Naive thymus-derived CD8-positive, alpha-beta T cell (primary cell): ENCODE measurements around the gene ACHE. TPM values are rescaled to one million over a fixed set of nuclear protein-coding genes. Genes with fewer than 3 reads are reported as not detected.
A peak's percentile ranks its signal among the peaks of the same experiment; 100 is the strongest.
"Not testable (repeated sequence)": the region's sequence is repeated elsewhere in the genome, so short reads cannot be mapped to it uniquely, and the experiment has no call there.

Source experiments
- ATAC-seq, 2 donors: fragments of 150-1000 bp; cut with Tn5 transposase in 1 of 2; sonication (Bioruptor Pico), chemical (Tn5 transposase) in 1 of 2; 1 replicate in 1 of 2; 2 replicates in 1 of 2; pipeline ENCODE4 v1.10.0; 2021; ENCODE audit warnings: mild to moderate bottlenecking in 2 of 2, moderate library complexity in 2 of 2
- POLR2A ChIA-PET: fragments of 350-600 bp; sonication (Branson Sonifier 250); formaldehyde crosslinking; loops from one replicate; lab custom pipeline; 2021; ENCODE audit warnings: antibody characterized with exemption; lab: Charles Lee
- DNase-seq, 10 donors: peaks; one replicate each; pipeline versions ENCODE4 v3.0.0 to v3.0.0-alpha.2; 2020 to 2022
- H3K27ac Mint-ChIP-seq, 10 donors: one replicate each; pipeline ENCODE4 v1.8.0; 2020 to 2022; ENCODE audit warnings: mild to moderate bottlenecking in 10 of 10, mixed read lengths in 10 of 10, moderate library complexity in 4 of 10, inconsistent platforms in 1 of 10
- H3K27me3 Mint-ChIP-seq, 5 donors: one replicate each; pipeline ENCODE4 v1.8.0; 2021 to 2022; ENCODE audit warnings: mixed read lengths in 5 of 5
- H3K36me3 Mint-ChIP-seq, 3 donors: one replicate each; pipeline ENCODE4 v1.8.0; 2020 to 2022; ENCODE audit warnings: mixed read lengths in 3 of 3, mild to moderate bottlenecking in 2 of 3, inconsistent platforms in 1 of 3
- H3K4me1 Mint-ChIP-seq, 4 donors: one replicate each; pipeline ENCODE4 v1.8.0; 2021 to 2022; ENCODE audit warnings: mixed read lengths in 4 of 4
- H3K4me3 Mint-ChIP-seq, 10 donors: one replicate each; pipeline ENCODE4 v1.8.0; 2020 to 2022; ENCODE audit warnings: mild to moderate bottlenecking in 10 of 10, mixed read lengths in 10 of 10, moderate library complexity in 6 of 10, inconsistent platforms in 1 of 10
- H3K9me3 Mint-ChIP-seq, 9 donors: one replicate each; pipeline ENCODE4 v1.8.0; 2020 to 2022; ENCODE audit warnings: mixed read lengths in 9 of 9, mild to moderate bottlenecking in 3 of 9, inconsistent platforms in 1 of 9, moderate library complexity in 1 of 9
- polyA plus RNA-seq, 3 donors: library from polyadenylated mRNA; unstranded; fragments of 300-500 nt; fragmentation: Illumina TruSeq; gene quantifications; one replicate each; pipeline ENCODE4 v1.2.3, GENCODE V29; 2021
- total RNA-seq, 8 experiments: library from RNA in 2 of 8; stranded (reverse) in 2 of 8; gene quantifications; one replicate each; pipeline ENCODE4 v1.2.3 and lab custom pipeline; 2021 to 2026

ACHE gene
- total RNA-seq (under 1 TPM; 0.19 to 0.52 TPM), polyA plus RNA-seq (not detected), total RNA-seq (lab: John Stamatoyannopoulos, UW) (0 to 0.74 (median 0.30) reads per million in 6 experiments)

DNA sequence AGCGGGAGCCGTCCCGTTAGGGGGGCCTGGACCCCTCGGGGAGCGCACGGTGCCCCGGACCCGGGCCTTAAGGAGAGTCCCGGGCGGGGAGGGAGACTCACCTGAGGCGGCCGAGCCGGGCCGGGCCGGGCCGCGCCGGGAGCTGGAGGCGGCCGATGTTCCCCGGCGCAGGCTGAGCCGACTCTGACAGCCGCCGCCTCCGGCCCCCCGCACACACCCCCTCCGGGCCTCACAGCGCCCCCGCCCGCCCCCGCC, at the start of gene ACHE:
ACHE (minus strand) TSS at position 188 of the 255 bp plus-strand sequence. CDS start 1,656 bp downstream, outside the sequence.
- peak; percentile 24 to 28 for ATAC-seq

DNA sequence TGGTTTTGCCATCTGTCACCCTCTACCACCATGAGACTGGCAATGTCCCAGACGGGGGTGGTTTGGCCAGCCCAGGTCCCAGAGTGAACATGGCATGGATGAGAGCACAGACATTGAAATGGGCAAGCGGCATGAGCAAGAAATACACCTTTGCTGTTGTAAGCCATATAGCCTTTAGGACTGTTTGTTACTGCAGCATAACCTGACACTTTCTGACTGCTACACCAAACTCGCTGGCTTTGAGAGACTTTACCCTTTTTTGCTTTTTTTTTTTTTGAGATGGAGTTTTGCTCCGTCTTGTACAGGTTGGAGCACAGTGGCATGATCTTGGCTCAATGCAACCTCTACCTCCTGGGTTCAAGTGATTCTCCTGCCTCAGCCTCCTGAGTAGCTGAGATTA, 48.5 kb upstream of the ACHE start:
- no peak for DNase-seq
- Mint-ChIP-seq H3K9me3 (peaks cover 0 to 17% (median 7%) of the 10 kb centered on the region in 9 donors), H3K4me1 (peaks cover 0 to 1% (median 0%) of the 10 kb centered on the region in 4 donors), H3K36me3 (peaks cover 0 to 8% (median 7%) of the 10 kb centered on the region in 3 donors), H3K27ac (peak overlapping the region in 1 of 10 donors; percentile 65), H3K4me3 (no peak overlapping the region), H3K27me3 (peaks cover 8 to 29% (median 19%) of the 10 kb centered on the region in 5 donors)
- POLR2A ChIA-PET, result no interaction called here
- no peak for ATAC-seq

More for the DNA sequence above, at the start of gene ACHE:
- Mint-ChIP-seq H3K27me3 (peaks cover 15 to 64% (median 34%) of the 10 kb centered on the region in 5 donors), H3K36me3 (peaks cover 0 to 6% (median 0%) of the 10 kb centered on the region in 3 donors), H3K9me3 (peaks cover 0 to 3% (median 0%) of the 10 kb centered on the region in 9 donors), H3K27ac (peak within 1 kb of the TSS in 8 of 10 donors; percentile 15 to 88 (median 70)), H3K4me3 (peak within 1 kb of the TSS; percentile 78 to 94 (median 88)), H3K4me1 (peaks cover 12 to 27% (median 20%) of the 10 kb centered on the region in 4 donors)
- no peak for DNase-seq
- POLR2A ChIA-PET, result interaction anchor here (1.0 kb wide), 1 partner anchor 21 kb away, joined by 3 read pairs; the partner anchor contains the start of gene SRRT

DNA sequence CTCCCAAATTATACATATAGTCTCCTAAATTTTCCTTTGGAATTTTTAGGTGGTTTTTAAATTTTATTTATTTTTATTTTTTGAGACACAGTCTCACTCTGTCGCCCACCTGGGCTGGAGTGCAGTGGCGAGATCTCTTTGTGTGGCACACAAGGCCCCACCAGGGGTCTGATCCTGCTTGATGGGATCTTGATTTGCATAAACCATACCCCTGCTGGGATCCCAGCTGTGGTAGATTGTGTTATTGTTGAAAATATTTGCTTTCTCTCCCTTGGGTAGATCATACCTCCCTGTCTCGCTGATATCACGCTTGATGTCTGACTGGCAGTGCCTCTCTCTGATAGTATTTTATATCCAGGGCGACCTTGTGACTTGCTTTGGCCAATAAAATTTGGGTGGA, 48.0 kb upstream of the ACHE start:
- Mint-ChIP-seq H3K27me3 (peaks cover 8 to 29% (median 17%) of the 10 kb centered on the region in 5 donors), H3K4me1 (peaks cover 0 to 1% (median 0%) of the 10 kb centered on the region in 4 donors), H3K9me3 (peaks cover 0 to 20% (median 7%) of the 10 kb centered on the region in 9 donors), H3K4me3 (no peak overlapping the region), H3K27ac (no peak overlapping the region), H3K36me3 (peaks cover 0 to 11% (median 8%) of the 10 kb centered on the region in 3 donors)
- DNase-seq (no peak), ATAC-seq (no peak)
- POLR2A ChIA-PET, result no interaction called here

DNA sequence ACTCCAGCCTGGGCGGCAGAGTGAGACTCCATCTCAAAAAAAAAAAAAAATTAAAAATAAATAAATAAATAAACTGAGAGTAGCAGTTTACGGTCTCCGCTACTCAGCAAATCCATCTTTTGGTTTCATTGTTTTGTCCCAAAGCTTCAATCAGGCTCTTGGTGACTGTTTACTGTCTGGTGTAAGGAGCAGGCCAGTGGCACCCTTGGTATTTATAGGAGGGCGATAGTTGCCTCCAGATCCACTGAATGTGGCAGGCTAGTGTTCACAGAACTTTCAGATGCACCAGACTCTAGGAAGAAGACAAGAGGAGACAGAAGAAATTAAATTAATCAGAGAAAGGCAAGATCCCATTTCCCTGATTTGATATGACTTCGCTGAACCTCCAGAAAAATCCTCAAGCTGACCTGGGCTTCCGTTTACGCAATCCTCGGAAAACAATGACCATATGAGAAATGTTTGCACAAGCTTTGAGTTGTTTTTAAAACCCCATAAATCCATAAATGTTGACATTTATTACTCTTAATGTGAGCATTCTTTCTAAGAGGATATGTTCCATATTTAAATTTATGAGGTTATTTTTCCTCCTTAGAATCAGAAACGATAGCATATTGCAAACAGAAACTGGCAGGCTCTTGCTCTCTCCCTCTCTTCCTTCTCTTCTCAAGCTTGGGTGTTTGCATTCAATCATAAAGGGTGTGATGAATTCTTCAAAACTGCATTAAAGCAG, 46.5 kb upstream of the ACHE start:
- H3K4me1 Mint-ChIP-seq, result peaks cover 0 to 1% (median 0%) of the 10 kb centered on the region in 4 donors
- H3K9me3 Mint-ChIP-seq, result peaks cover 0 to 27% (median 7%) of the 10 kb centered on the region in 9 donors
- POLR2A ChIA-PET, result no interaction called here
- H3K4me3 Mint-ChIP-seq, result no peak overlapping the region
- DNase-seq (no peak), ATAC-seq (no peak)
- peaks cover 0 to 12% (median 8%) of the 10 kb centered on the region in 3 donors for H3K36me3 Mint-ChIP-seq
- peaks cover 11 to 29% (median 19%) of the 10 kb centered on the region in 5 donors for H3K27me3 Mint-ChIP-seq
- H3K27ac Mint-ChIP-seq, result no peak overlapping the region

DNA sequence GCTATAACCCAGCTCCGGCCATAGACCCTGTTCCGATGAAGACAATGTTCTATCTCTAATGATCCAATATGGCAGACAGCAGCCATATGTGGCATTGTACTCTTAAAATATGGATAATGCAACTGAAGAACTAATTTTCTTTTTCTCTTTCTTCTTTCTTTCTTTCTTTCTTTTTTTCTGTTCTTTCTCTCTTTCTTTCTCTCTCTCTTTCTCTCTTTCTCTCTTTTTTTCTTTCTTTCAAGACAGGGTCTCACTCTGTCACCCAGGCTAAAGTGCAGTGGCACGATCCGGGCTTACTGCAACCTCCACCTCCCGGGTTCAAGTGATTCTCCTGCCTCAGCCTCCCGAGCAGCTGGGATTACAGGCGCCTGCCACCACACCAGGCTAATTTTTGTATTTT, 40.5 kb upstream of the ACHE start:
- H3K27ac Mint-ChIP-seq, H3K4me1 Mint-ChIP-seq, DNase-seq, H3K4me3 Mint-ChIP-seq, POLR2A ChIA-PET, ATAC-seq: not testable (repeated sequence)
- peaks cover 0 to 15% (median 15%) of the 10 kb centered on the region in 3 donors for H3K36me3 Mint-ChIP-seq
- H3K9me3 Mint-ChIP-seq, result peaks cover 0 to 39% (median 13%) of the 10 kb centered on the region in 9 donors
- peaks cover 4 to 16% (median 11%) of the 10 kb centered on the region in 5 donors for H3K27me3 Mint-ChIP-seq

DNA sequence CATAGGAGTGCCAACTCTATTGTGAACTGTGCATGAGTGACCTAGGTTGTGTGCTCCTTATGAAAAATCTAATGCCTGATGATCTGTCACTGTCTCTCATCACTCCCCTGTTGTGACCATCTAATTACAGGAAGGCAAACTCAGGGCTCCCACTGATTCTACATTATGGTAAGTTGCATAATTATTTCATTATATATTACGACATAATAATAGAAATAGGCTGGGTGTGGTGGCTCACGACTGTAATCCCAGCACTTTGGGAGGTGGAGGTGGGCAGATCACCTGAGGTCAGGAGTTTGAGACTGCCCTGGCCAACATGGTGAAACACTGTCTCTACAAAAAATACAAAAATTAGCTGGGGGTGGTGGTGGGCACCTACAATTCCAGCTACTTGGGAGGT, 39.7 kb upstream of the ACHE start:
- peaks cover 4 to 16% (median 15%) of the 10 kb centered on the region in 5 donors for H3K27me3 Mint-ChIP-seq
- ATAC-seq, DNase-seq, H3K4me1 Mint-ChIP-seq, H3K4me3 Mint-ChIP-seq, H3K27ac Mint-ChIP-seq, POLR2A ChIA-PET: not testable (repeated sequence)
- peaks cover 0 to 37% (median 13%) of the 10 kb centered on the region in 9 donors for H3K9me3 Mint-ChIP-seq
- H3K36me3 Mint-ChIP-seq, result peaks cover 0 to 18% (median 15%) of the 10 kb centered on the region in 3 donors

DNA sequence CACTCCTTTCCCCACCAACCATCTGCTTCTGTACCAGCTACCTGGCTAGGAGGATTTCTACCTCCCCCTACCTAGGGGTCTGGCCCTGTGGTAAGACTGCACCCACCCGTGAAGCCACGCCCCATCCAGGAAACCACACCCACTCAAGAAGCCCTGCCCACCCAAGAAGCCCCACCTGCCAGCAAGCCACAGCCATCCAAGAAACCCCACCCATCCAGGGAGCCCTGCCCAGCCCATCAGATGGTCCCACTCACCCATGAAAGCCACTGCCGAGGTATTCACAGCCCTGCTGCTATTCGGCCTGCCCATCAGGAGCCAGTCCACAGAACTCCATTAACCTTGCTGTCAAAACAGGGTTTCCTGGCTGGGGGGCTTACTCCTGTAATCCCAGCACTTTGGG, 38.0 kb upstream of the ACHE start:
- ATAC-seq, result no peak
- DNase-seq, result no peak
- H3K36me3 Mint-ChIP-seq, result peaks cover 0 to 8% (median 7%) of the 10 kb centered on the region in 3 donors
- peaks cover 0 to 22% (median 11%) of the 10 kb centered on the region in 9 donors for H3K9me3 Mint-ChIP-seq
- POLR2A ChIA-PET, result no interaction called here
- H3K4me1 Mint-ChIP-seq, result no peaks in the 10 kb centered on the region
- H3K27ac Mint-ChIP-seq, result no peak overlapping the region
- H3K27me3 Mint-ChIP-seq, result peaks cover 4 to 24% (median 17%) of the 10 kb centered on the region in 5 donors
- H3K4me3 Mint-ChIP-seq, result no peak overlapping the region

DNA sequence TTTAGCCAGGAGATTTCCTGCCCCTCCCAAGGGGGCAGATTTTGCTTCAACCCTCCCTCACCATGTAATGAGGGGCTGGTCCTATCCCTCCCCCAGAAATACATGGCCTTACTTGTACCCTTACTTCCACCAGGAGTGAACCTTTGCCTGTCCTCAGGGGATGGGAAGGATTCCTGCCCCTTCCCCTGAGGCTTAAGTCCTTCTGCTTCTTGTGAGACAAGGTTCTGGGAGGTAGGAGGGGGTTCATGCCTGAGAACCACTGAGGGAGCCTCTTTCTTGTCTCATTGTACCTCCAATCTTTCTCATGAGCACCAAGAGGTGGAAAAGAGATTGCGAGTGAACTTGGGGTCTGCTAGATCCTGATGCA, 34.1 kb upstream of the ACHE start:
- H3K4me3 Mint-ChIP-seq, result no peak overlapping the region
- H3K27ac Mint-ChIP-seq, result no peak overlapping the region
- DNase-seq, result no peak
- POLR2A ChIA-PET, result no interaction called here
- H3K4me1 Mint-ChIP-seq, result no peaks in the 10 kb centered on the region
- H3K9me3 Mint-ChIP-seq, result peaks cover 0 to 15% (median 10%) of the 10 kb centered on the region in 9 donors
- peaks cover 4 to 18% (median 10%) of the 10 kb centered on the region in 5 donors for H3K27me3 Mint-ChIP-seq
- ATAC-seq, result no peak
- peaks cover 0 to 7% (median 6%) of the 10 kb centered on the region in 3 donors for H3K36me3 Mint-ChIP-seq

DNA sequence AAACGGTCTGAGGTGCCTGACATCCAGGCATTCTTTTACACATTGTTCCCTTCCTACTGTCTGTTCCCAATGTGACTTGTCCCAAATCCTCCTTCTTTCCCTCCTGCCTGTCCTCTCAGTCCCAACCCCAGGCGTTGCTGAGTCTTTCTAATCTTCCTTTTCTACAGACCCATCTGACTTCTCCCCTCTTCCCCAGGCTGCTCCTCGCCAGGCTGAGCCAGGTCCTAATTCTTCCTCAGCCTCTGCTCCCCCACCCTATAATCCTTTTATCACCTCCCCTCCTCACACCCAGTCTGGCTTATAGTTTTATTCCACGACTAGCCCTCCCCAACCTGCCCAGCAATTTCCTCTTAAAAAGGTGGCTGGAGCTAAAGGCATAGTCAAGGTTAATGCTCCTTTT, 27.9 kb upstream of the ACHE start:
- H3K36me3 Mint-ChIP-seq, H3K4me3 Mint-ChIP-seq, H3K4me1 Mint-ChIP-seq, DNase-seq, H3K9me3 Mint-ChIP-seq, ATAC-seq, POLR2A ChIA-PET, H3K27ac Mint-ChIP-seq: not testable (repeated sequence)
- H3K27me3 Mint-ChIP-seq, result peaks cover 0 to 22% (median 19%) of the 10 kb centered on the region in 5 donors

DNA sequence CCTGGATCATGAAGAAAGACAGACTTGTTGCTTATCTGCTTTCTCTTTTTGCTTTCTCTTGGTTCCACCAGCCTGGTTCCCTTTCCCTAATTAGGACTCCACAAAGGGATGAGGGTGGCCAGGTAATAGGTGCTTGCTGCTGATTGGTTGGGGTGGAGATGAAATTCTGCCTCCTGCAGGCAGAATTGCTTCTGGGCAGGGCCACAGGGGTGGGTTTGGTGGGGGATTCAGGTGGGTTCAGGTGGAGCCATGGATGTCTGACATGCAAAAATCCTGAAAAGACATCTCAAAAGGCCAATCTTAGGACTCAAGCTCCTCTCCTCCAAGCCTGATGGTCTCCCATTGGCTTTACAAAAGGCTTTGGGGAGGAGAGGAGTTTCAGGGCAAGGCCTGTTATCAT, 25.4 kb upstream of the ACHE start:
- Mint-ChIP-seq H3K27me3 (peaks cover 2 to 31% (median 25%) of the 10 kb centered on the region in 5 donors), H3K4me3 (no peak overlapping the region), H3K27ac (no peak overlapping the region), H3K4me1 (no peaks in the 10 kb centered on the region), H3K36me3 (no peaks in the 10 kb centered on the region), H3K9me3 (no peaks in the 10 kb centered on the region)
- DNase-seq (no peak), ATAC-seq (no peak)
- POLR2A ChIA-PET, result no interaction called here

DNA sequence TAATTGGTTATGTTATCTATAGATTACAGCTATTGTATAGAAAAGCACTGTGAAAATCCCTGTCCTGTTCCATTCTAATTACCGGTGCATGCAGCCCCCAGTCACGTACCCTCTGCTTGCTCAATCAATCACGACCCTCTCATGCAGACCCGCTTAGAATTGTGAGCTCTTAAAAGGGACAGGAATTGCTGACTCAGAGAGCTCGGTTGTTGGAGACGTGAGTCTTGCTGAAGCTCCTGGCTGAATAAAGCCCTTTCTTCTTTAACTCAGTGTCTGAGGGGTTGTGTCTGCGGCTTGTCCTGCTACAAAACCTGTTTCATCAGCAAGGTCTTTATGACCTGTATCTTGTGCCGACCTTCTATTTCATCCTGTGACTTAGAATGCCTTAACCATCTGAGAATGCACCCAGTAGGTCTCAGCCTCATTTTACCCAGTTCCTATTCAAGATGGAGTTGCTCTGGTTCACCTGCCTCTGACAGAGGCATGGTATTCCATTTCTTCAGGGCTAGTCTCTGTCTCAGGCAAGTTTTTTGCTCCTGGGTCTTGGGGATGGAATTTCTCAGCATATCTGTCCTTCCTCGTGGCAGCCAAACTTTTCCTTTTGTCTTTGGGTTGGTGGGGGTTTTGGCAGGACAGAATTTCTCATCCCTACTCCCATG, 24.2 kb upstream of the ACHE start:
- H3K4me3 Mint-ChIP-seq, H3K9me3 Mint-ChIP-seq, H3K27ac Mint-ChIP-seq, H3K36me3 Mint-ChIP-seq, ATAC-seq, DNase-seq, H3K4me1 Mint-ChIP-seq: not testable (repeated sequence)
- H3K27me3 Mint-ChIP-seq, result peaks cover 2 to 37% (median 27%) of the 10 kb centered on the region in 5 donors
- POLR2A ChIA-PET, result interaction anchor here (0.5 kb wide), 1 partner anchor 138 kb away, joined by 3 read pairs; no protein-coding TSS in a partner anchor

DNA sequence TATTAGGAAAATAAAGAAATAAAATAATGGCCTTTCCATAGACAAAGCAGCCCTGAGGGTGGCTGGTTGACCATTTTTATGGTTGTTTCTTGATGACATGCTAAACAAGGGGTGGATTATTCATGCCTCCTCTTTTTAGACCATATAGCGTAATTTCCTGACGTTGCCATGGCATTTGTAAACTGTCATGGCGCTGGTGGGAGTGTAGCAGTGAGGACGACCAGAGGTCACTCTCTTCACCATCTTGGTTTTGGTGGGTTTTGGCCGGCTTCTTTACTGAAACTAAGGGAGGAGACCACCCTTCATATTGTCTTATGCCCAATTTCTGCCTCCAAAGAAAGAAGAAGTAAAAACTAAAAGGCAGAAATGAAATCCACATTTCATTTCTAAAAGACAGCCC, 23.6 kb upstream of the ACHE start:
- H3K27ac Mint-ChIP-seq, H3K9me3 Mint-ChIP-seq, H3K4me1 Mint-ChIP-seq, H3K4me3 Mint-ChIP-seq, DNase-seq, H3K36me3 Mint-ChIP-seq, ATAC-seq: not testable (repeated sequence)
- POLR2A ChIA-PET, result interaction anchor here (0.5 kb wide), 1 partner anchor 137 kb away, joined by 3 read pairs; no protein-coding TSS in a partner anchor
- peaks cover 2 to 43% (median 25%) of the 10 kb centered on the region in 5 donors for H3K27me3 Mint-ChIP-seq
